GM12878 (cell line): ENCODE measurements around the gene TMIGD2. TPM values are rescaled to one million over a fixed set of nuclear protein-coding genes. Genes with fewer than 3 reads are reported as not detected.

Source experiments
- ATAC-seq: fragments of 200-7000 bp; cut with Tn5 transposase; 3 replicates; pipeline ENCODE4 v1.9.1; 2020; ENCODE audit warnings: mild to moderate bottlenecking, moderate library complexity
- BruUV-seq: library from RNA; stranded (reverse); fragments of 400-500 nt; replicated peaks from 2 replicates; lab custom pipeline; 2021; lab: Mats Ljungman, UMichigan
- CTCF ChIA-PET: fragments of 300-600 bp; sonication (Branson Sonifier 250); formaldehyde crosslinking; extraction: SDS; loops from one replicate; lab custom pipeline; 2021; ENCODE audit warnings: inconsistent platforms; lab: Yijun Ruan, JAX
- POLR2A ChIA-PET: fragments of 350-600 bp; formaldehyde crosslinking; extraction: SDS; loops from one replicate; lab custom pipeline; 2021; ENCODE audit warnings: inconsistent platforms; lab: Charles Lee
- RAD21 ChIA-PET: fragments of 300-600 bp; sonication (Branson Sonifier 250); formaldehyde crosslinking; loops from one replicate; lab custom pipeline; 2023; ENCODE audit warnings: antibody characterized with exemption; ENCODE audit not compliant: unreplicated experiment; lab: Charles Lee
- SMC1A ChIA-PET: fragments of 300-600 bp; sonication (Branson Sonifier 250); formaldehyde crosslinking; loops from one replicate; lab custom pipeline; 2023; ENCODE audit not compliant: unreplicated experiment, uncharacterized antibody; lab: Charles Lee
- DNase-seq: peaks from one replicate; pipeline ENCODE4 v3.0.0-alpha.2; 2011; ENCODE audit warnings: low read depth, low spot score
- FAIRE-seq: peaks from 3 replicates; lab custom pipeline; 2011; peaks lifted over from hg19 to GRCh38; lab: Jason Lieb, UNC
- H2AFZ ChIP-seq: 2 replicates; pipeline ENCODE4 v1.6.0; 2011; ENCODE audit warnings: low read depth, low read length, control low read depth; ENCODE audit not compliant: control insufficient read depth
- H3K27ac ChIP-seq: 2 replicates; pipeline ENCODE4 v1.5.1; 2011; ENCODE audit warnings: control low read depth; ENCODE audit not compliant: control insufficient read depth, insufficient read depth
- H3K27me3 ChIP-seq, 2 experiments: replicated peaks in 1 of 2; 2 replicates each; pipeline versions ENCODE4 v1.6.0 to v1.6.1; 2011; ENCODE audit warnings: low read length in 1 of 2; ENCODE audit not compliant: control insufficient read depth in 2 of 2, insufficient read depth in 2 of 2
- H3K36me3 ChIP-seq, 2 experiments: 2 replicates each; pipeline ENCODE4 v1.5.1; 2011; ENCODE audit warnings: low read length in 1 of 2; ENCODE audit not compliant: control insufficient read depth in 2 of 2, insufficient read depth in 2 of 2
- H3K4me1 ChIP-seq: 2 replicates; pipeline ENCODE4 v1.6.1; 2011; ENCODE audit warnings: mild to moderate bottlenecking, low read length, moderate library complexity, mixed read lengths; ENCODE audit not compliant: control insufficient read depth, insufficient read depth
- H3K4me2 ChIP-seq: 2 replicates; pipeline ENCODE4 v1.6.0; 2011; ENCODE audit warnings: control low read depth; ENCODE audit not compliant: control insufficient read depth, insufficient read depth
- H3K4me3 ChIP-seq: fragments of 200-600 bp; sonication (generic); 2 replicates; pipeline ENCODE4 v1.5.1; 2016
- H3K79me2 ChIP-seq: 2 replicates; pipeline ENCODE4 v1.6.0; 2011; ENCODE audit warnings: low read length; ENCODE audit not compliant: control insufficient read depth, insufficient read depth
- H3K9ac ChIP-seq: 2 replicates; pipeline ENCODE4 v1.8.0; 2011; ENCODE audit warnings: low read length, control low read depth, mixed read lengths; ENCODE audit not compliant: control insufficient read depth, insufficient read depth
- H3K9me3 ChIP-seq: replicated peaks from 3 replicates; pipeline ENCODE4 v1.5.1; 2011; ENCODE audit warnings: mild to moderate bottlenecking, low read length; ENCODE audit not compliant: control insufficient read depth, insufficient read depth
- H4K20me1 ChIP-seq: 2 replicates; pipeline ENCODE4 v1.6.0; 2011; ENCODE audit not compliant: control insufficient read depth, insufficient read depth
- ATF2 ChIP-seq: IDR thresholded peaks from 2 replicates; pipeline ENCODE4 v1.6.1; 2012; ENCODE audit warnings: low read length, inconsistent platforms
- ATF3 ChIP-seq: IDR thresholded peaks from 2 replicates; pipeline ENCODE4 v1.6.1; 2011; ENCODE audit warnings: low read depth, mild to moderate bottlenecking, low read length, moderate library complexity, borderline replicate concordance; ENCODE audit errors: extremely low read depth
- BCL3 ChIP-seq: IDR thresholded peaks from 2 replicates; pipeline ENCODE4 v1.6.1; 2011; ENCODE audit warnings: borderline replicate concordance, low read depth, mild to moderate bottlenecking, moderate library complexity, low read length; ENCODE audit not compliant: insufficient read depth, poor library complexity, severe bottlenecking
- DPF2 ChIP-seq: fragments of 450-650 bp; IDR thresholded peaks from 2 replicates; pipeline ENCODE4 v1.6.1; 2017; ENCODE audit warnings: mild to moderate bottlenecking
- IRF3 ChIP-seq: fragments of 450-650 bp; IDR thresholded peaks from 2 replicates; pipeline ENCODE4 v1.6.1; 2014; ENCODE audit warnings: mild to moderate bottlenecking
- MEF2A ChIP-seq: IDR thresholded peaks from 2 replicates; pipeline ENCODE4 v1.6.1; 2011; ENCODE audit warnings: low read depth, mild to moderate bottlenecking, low read length, moderate library complexity; ENCODE audit not compliant: insufficient read depth
- NR2F1 ChIP-seq: fragments of 450-650 bp; conservative IDR thresholded peaks from 2 replicates; pipeline ENCODE4 v1.6.1; 2017; ENCODE audit warnings: mild to moderate bottlenecking
- PML ChIP-seq: IDR thresholded peaks from 2 replicates; pipeline ENCODE4 v1.6.1; 2012; ENCODE audit warnings: low read length, inconsistent platforms
- SMAD1 ChIP-seq: fragments of 450-650 bp; IDR thresholded peaks from 2 replicates; pipeline ENCODE4 v1.6.1; 2018; ENCODE audit warnings: mild to moderate bottlenecking, low read depth; ENCODE audit not compliant: partially characterized antibody
- SMARCA5 ChIP-seq: fragments of 450-650 bp; IDR thresholded peaks from 2 replicates; pipeline ENCODE4 v1.6.1; 2017; ENCODE audit warnings: mild to moderate bottlenecking
- SUPT20H ChIP-seq: IDR thresholded peaks from 2 replicates; pipeline ENCODE4 v1.6.1; 2011; ENCODE audit warnings: low read depth, mild to moderate bottlenecking, low read length, moderate library complexity, borderline replicate concordance; ENCODE audit not compliant: control insufficient read depth
- TARDBP ChIP-seq: IDR thresholded peaks from 2 replicates; pipeline ENCODE4 v1.6.1; 2016; ENCODE audit warnings: borderline replicate concordance
- USF1 ChIP-seq: IDR thresholded peaks from 2 replicates; pipeline ENCODE4 v1.6.1; 2011; ENCODE audit warnings: borderline replicate concordance, low read depth, mild to moderate bottlenecking, moderate library complexity, mixed read lengths, low read length; ENCODE audit not compliant: insufficient read depth; ENCODE audit errors: extremely low read length
- WGBS: methylation state at CpG from one replicate; pipeline ENCODE4 v1.1.6; 2016; ENCODE audit warnings: low lambda C conversion rate; ENCODE audit not compliant: insufficient replicate concordance, insufficient coverage; ENCODE audit errors: missing lambda C conversion rate; 5-methylcytosine and 5-hydroxymethylcytosine counted together
- in situ Hi-C: fragments of 300-500 bp; cut with MboI; formaldehyde crosslinking; loops from 9 replicates; pipeline ENCODE4 v1.14.3; 2018; ENCODE audit warnings: mixed read lengths
- intact Hi-C: fragments of 100-400 bp; cut with micrococcal nuclease; formaldehyde crosslinking; loops from one replicate; pipeline ENCODE4 v1.14.2; 2022; ENCODE audit not compliant: unreplicated experiment
- polyA plus RNA-seq, 11 experiments: library from polyadenylated mRNA; depleted of rRNA in 4 of 11; unstranded in 6 of 11; stranded (reverse) in 5 of 11; fragments of >200 nt; fragmentation: Nextera tagmentation in 4 of 11; fragmentation: Illumina TruSeq in 1 of 11; extraction: Ambion mirVana in 4 of 11; extraction: Trizol in 1 of 11; gene quantifications; 1 replicate in 1 of 11; 2 replicates in 10 of 11; pipeline versions ENCODE4 v1.2.1 to v1.2.3, GENCODE V29; 2011 to 2016; ENCODE audit warnings: inconsistent platforms in 2 of 11, missing spikeins in 2 of 11, low read depth in 1 of 11
- total RNA-seq, 4 experiments: library from RNA; depleted of rRNA in 3 of 4; stranded (reverse); fragments of >200 nt in 3 of 4; fragmentation: Illumina TruSeq in 1 of 4; extraction: Trizol in 1 of 4; gene quantifications; 2 replicates each; pipeline versions ENCODE4 v1.2.1 to v1.2.3, GENCODE V29; 2013 to 2021

TMIGD2 gene
- total and polyA plus RNA-seq, 10 of the 15 experiments (the other 5 are each of a cell fraction or from before 2014, with no cell fraction given), result 0.09 to 0.40 (median 0.14) TPM; not detected in 5

- no peak for DNase-seq
- CTCF ChIA-PET, result interaction anchor here (0.7 to 1.2 kb wide), 3 partner anchors 15 to 66 kb away, joined by 3 to 5 read pairs (median 5); partner anchors contain the start of gene MPND
Measured at GRCh38 chr19:4327877-4328242, 25.7 kb upstream of the TMIGD2 start.

More at GRCh38 chr19:4327877-4328242, 25.7 kb upstream of the TMIGD2 start:
- H3K9ac ChIP-seq, result no peak overlapping the region
- no peaks in the 10 kb centered on the region; the same call in 1 of the 2 replicates for H3K79me2 ChIP-seq
- H3K27me3 ChIP-seq, result no peaks in the 10 kb centered on the region
- no peaks in the 10 kb centered on the region for H4K20me1 ChIP-seq
- no peak for FAIRE-seq
- POLR2A ChIA-PET, result interaction anchor here (1.0 kb wide), 2 partner anchors 15 to 74 kb away, joined by 3 to 17 read pairs; partner anchors contain the start of genes CHAF1A and MPND
- intact Hi-C loops, result no loop called here
- peak overlapping the region; percentile 68 for H2AFZ ChIP-seq
- SMC1A ChIA-PET, result no interaction called here
- 56% methylated on average over 12 of the region's 13 CpGs for WGBS
- peak overlapping the region; percentile 75 for H3K4me2 ChIP-seq
- no peaks in the 10 kb centered on the region; the same call in 2 of the 3 replicates for H3K9me3 ChIP-seq
- ATAC-seq, result no peak
- no peak overlapping the region for H3K27ac ChIP-seq
- peaks cover 8% of the 10 kb centered on the region; the same call in 1 of the 2 replicates for H3K4me1 ChIP-seq
- TF ChIP-seq NR2F1 (no peak), ATF2 (no peak), SMAD1 (no peak), IRF3 (no peak), SMARCA5 (no peak), PML (no peak), DPF2 (no peak), TARDBP (no peak), MEF2A (no peak), BCL3 (no peak), SUPT20H (no peak), USF1 (no peak), ATF3 (no peak)
- TF ChIP-seq, all 136 proteins: peak for 0
- Histone ChIP-seq H3K36me3 (no peaks in the 10 kb centered on the region), H3K4me3 (peak overlapping the region; percentile 12; the same call in 1 of the 2 replicates)
- in situ Hi-C loops, result no loop called here
- RAD21 ChIA-PET, result interaction anchor here (0.8 to 1.0 kb wide), 4 partner anchors 11 to 95 kb away, joined by 3 to 12 read pairs (median 4); partner anchors contain the start of genes CHAF1A, MPND and STAP2
- no TSS peak for BruUV-seq
